B cell (primary cell): ENCODE data around the gene DMRT1. TPM values are rescaled to one million over a fixed set of nuclear protein-coding genes. Genes with fewer than 3 reads are reported as not detected.

Source experiments
- ATAC-seq: fragments of 200-7000 bp; cut with Tn5 transposase; one replicate; pipeline ENCODE4 v1.10.0; 2021; ENCODE audit warnings: low read depth, mild to moderate bottlenecking, moderate number of reproducible peaks, moderate library complexity
- CTCF ChIA-PET: fragments of 350-600 bp; sonication (Branson Sonifier 250); formaldehyde crosslinking; loops from one replicate; lab custom pipeline; 2021; ENCODE audit warnings: antibody characterized with exemption, inconsistent platforms; lab: Charles Lee
- POLR2A ChIA-PET: fragments of 350-600 bp; sonication (Branson Sonifier 250); formaldehyde crosslinking; loops from one replicate; lab custom pipeline; 2021; ENCODE audit warnings: antibody characterized with exemption; lab: Charles Lee
- DNase-seq: peaks from one replicate; pipeline ENCODE4 v3.0.0; 2013
- H2AFZ ChIP-seq: 2 replicates; pipeline ENCODE4 v1.6.1; 2012; ENCODE audit warnings: mild to moderate bottlenecking, low read depth, low read length; ENCODE audit not compliant: insufficient read depth, poor library complexity, severe bottlenecking
- H3K27ac ChIP-seq, 2 donors: 1 replicate in 1 of 2; 2 replicates in 1 of 2; pipeline ENCODE4 v1.5.1; 2012 to 2013; ENCODE audit warnings: low read length in 2 of 2, mild to moderate bottlenecking in 2 of 2, moderate library complexity in 1 of 2
- H3K27me3 ChIP-seq, 4 experiments: fragments of 200-600 bp in 1 of 4; sonication (generic) in 1 of 4; replicated peaks in 1 of 4; 1 replicate in 2 of 4; 2 replicates in 2 of 4; pipeline versions ENCODE4 v1.6.1 to v1.7.0; 2013 to 2016; ENCODE audit warnings: low read length in 3 of 4, mild to moderate bottlenecking in 2 of 4, mixed read lengths in 1 of 4, moderate library complexity in 1 of 4; ENCODE audit not compliant: insufficient read depth in 4 of 4, control insufficient read depth in 3 of 4; ENCODE audit errors: control extremely low read depth in 1 of 4
- H3K36me3 ChIP-seq, 2 experiments: replicated peaks in 1 of 2; 1 replicate in 1 of 2; 2 replicates in 1 of 2; pipeline versions ENCODE4 v1.6.1 to v1.7.1; 2013; ENCODE audit warnings: low read length in 1 of 2; ENCODE audit not compliant: insufficient read depth in 2 of 2, control insufficient read depth in 1 of 2; ENCODE audit errors: control extremely low read depth in 1 of 2, extremely low read depth in 1 of 2
- H3K4me1 ChIP-seq, 2 donors: fragments of 200-600 bp in 1 of 2; sonication (generic) in 1 of 2; 1 replicate in 1 of 2; 2 replicates in 1 of 2; pipeline versions ENCODE4 v1.5.1 to v1.6.1; 2013 to 2017; ENCODE audit warnings: low read length in 2 of 2; ENCODE audit not compliant: control insufficient read depth in 2 of 2, insufficient read depth in 2 of 2
- H3K4me2 ChIP-seq: replicated peaks from 2 replicates; pipeline ENCODE3; 2012; ENCODE audit warnings: mild to moderate bottlenecking, low read depth, low read length; ENCODE audit not compliant: poor library complexity, severe bottlenecking
- H3K4me3 ChIP-seq, 5 experiments: fragments of 200-600 bp in 1 of 5; sonication (generic) in 1 of 5; 1 replicate in 3 of 5; 2 replicates in 2 of 5; pipeline versions ENCODE4 v1.5.1 to v1.7.0; 2011 to 2016; ENCODE audit warnings: low read length in 4 of 5, mild to moderate bottlenecking in 4 of 5, low read depth in 2 of 5, control low read depth in 1 of 5, moderate library complexity in 1 of 5; ENCODE audit not compliant: insufficient read depth in 1 of 5; ENCODE audit errors: control extremely low read depth in 1 of 5, extremely low read depth in 1 of 5
- H3K79me2 ChIP-seq: fragments of 200-600 bp; sonication (generic); one replicate; pipeline ENCODE4 v1.6.0; 2016; ENCODE audit warnings: low read length; ENCODE audit not compliant: control insufficient read depth, insufficient read depth
- H3K9ac ChIP-seq: fragments of 200-600 bp; sonication (generic); 2 replicates; pipeline ENCODE4 v1.6.1; 2017; ENCODE audit warnings: mild to moderate bottlenecking, low read length, moderate library complexity
- H3K9me3 ChIP-seq, 3 donors: one replicate each; pipeline versions ENCODE4 v1.6.1 to v1.7.1; 2013; ENCODE audit warnings: low read length in 2 of 3; ENCODE audit not compliant: control insufficient read depth in 2 of 3, insufficient read depth in 1 of 3; ENCODE audit errors: control extremely low read depth in 1 of 3
- H4K20me1 ChIP-seq: 2 replicates; pipeline ENCODE4 v1.6.0; 2012; ENCODE audit warnings: mild to moderate bottlenecking, low read length; ENCODE audit not compliant: insufficient read depth, control insufficient read depth, poor library complexity, severe bottlenecking
- H3K27ac Mint-ChIP-seq: one replicate; pipeline ENCODE4 v1.8.0; 2021; ENCODE audit warnings: mixed read lengths
- H3K27me3 Mint-ChIP-seq: one replicate; pipeline ENCODE4 v1.8.0; 2021; ENCODE audit warnings: mixed read lengths
- H3K4me1 Mint-ChIP-seq: one replicate; pipeline ENCODE4 v1.8.0; 2021; ENCODE audit warnings: mixed read lengths
- H3K4me3 Mint-ChIP-seq: one replicate; pipeline ENCODE4 v1.8.0; 2021; ENCODE audit warnings: mixed read lengths
- H3K9me3 Mint-ChIP-seq: one replicate; pipeline ENCODE4 v1.8.0; 2022; ENCODE audit warnings: mixed read lengths; ENCODE audit not compliant: insufficient read depth
- CTCF ChIP-seq: fragments of 200-600 bp; IDR thresholded peaks from one replicate; pipeline ENCODE4 v1.8.0; 2022; ENCODE audit warnings: antibody characterized with exemption, mild to moderate bottlenecking
- EZH2 ChIP-seq: IDR thresholded peaks from 2 replicates; pipeline ENCODE4 v1.6.1; 2012; ENCODE audit warnings: borderline replicate concordance, low read depth, mild to moderate bottlenecking, moderate library complexity, low read length; ENCODE audit not compliant: insufficient read depth, poor library complexity, severe bottlenecking
- WGBS: methylation state at CpG from one replicate; pipeline ENCODE4 v1.1.5; 2013; ENCODE audit warnings: missing lambda C conversion rate; ENCODE audit not compliant: insufficient coverage; 5-methylcytosine and 5-hydroxymethylcytosine counted together
- intact Hi-C: fragments of 100-400 bp; cut with micrococcal nuclease; formaldehyde crosslinking; loops from one replicate; pipeline ENCODE4 v1.10.0; 2022
- polyA plus RNA-seq: library from polyadenylated mRNA; depleted of rRNA; stranded (reverse); fragments of >200 nt; gene quantifications from 2 replicates; pipeline ENCODE4 v1.2.3, GENCODE V29; 2012
- total RNA-seq, 2 donors: library from RNA; stranded (reverse); fragments of 120-200 nt in 1 of 2; gene quantifications; 1 replicate in 1 of 2; 2 replicates in 1 of 2; pipeline versions ENCODE4 v1.2.3 to v1.2.4, GENCODE V29; 2013 to 2022

DMRT1 gene
- total and polyA plus RNA-seq, 2 donors (not counting 1 experiment from before 2014, with no cell fraction given): not detected

GRCh38 chr9:935348-935965, 94.0 kb downstream of the DMRT1 start:
- no peak for TF ChIP-seq EZH2
- Histone ChIP-seq H3K4me2 (no peak overlapping the region), H3K9me3 (peaks cover 0 to 2% (median 2%) of the 10 kb centered on the region in 3 donors), H2AFZ (no peak overlapping the region), H4K20me1 (no peaks in the 10 kb centered on the region), H3K79me2 (no peaks in the 10 kb centered on the region), H3K4me3 (no peak overlapping the region), H3K27me3 (peaks cover 0 to 10% (median 7%) of the 10 kb centered on the region in 4 experiments), H3K9ac (no peak overlapping the region), H3K27ac (no peak overlapping the region), H3K36me3 (no peaks in the 10 kb centered on the region), H3K4me1 (no peaks in the 10 kb centered on the region)
- ChIA-PET CTCF (interaction anchor here (0.7 kb wide), 1 partner anchor 48 kb away, joined by 3 read pairs; no protein-coding TSS in a partner anchor), POLR2A (no interaction called here)
- intact Hi-C loops: no loop called here
- ATAC-seq (no peak), DNase-seq (no peak)
- Mint-ChIP-seq H3K27me3 (peaks cover 51% of the 10 kb centered on the region), H3K27ac (no peak overlapping the region), H3K4me3 (no peak overlapping the region), H3K4me1 (no peaks in the 10 kb centered on the region), H3K9me3 (peaks cover 4% of the 10 kb centered on the region)
- WGBS: 63% methylated on average over 1 of the region's 10 CpGs

- TF ChIP-seq EZH2 (no peak), CTCF (no peak)
- Histone ChIP-seq H3K9me3 (peaks cover 2% of the 10 kb centered on the region in 3 donors), H3K4me2 (no peak overlapping the region), H2AFZ (no peak overlapping the region), H3K4me3 (no peak overlapping the region), H4K20me1 (no peaks in the 10 kb centered on the region), H3K4me1 (no peaks in the 10 kb centered on the region), H3K27ac (no peak overlapping the region), H3K27me3 (peaks cover 0 to 9% (median 3%) of the 10 kb centered on the region in 4 experiments), H3K36me3 (no peaks in the 10 kb centered on the region), H3K79me2 (no peaks in the 10 kb centered on the region), H3K9ac (no peak overlapping the region)
- Mint-ChIP-seq H3K27me3 (peaks cover 53% of the 10 kb centered on the region), H3K4me3 (no peak overlapping the region), H3K4me1 (no peaks in the 10 kb centered on the region), H3K27ac (no peak overlapping the region), H3K9me3 (peaks cover 4% of the 10 kb centered on the region)
- intact Hi-C loops: no loop called here
- CTCF ChIA-PET: no interaction called here
- WGBS: 69% methylated on average over 3 of the region's 6 CpGs
- DNase-seq (no peak), ATAC-seq (no peak)
- POLR2A ChIA-PET: no interaction called here
Observed at GRCh38 chr9:942805-943580, 101.5 kb downstream of the DMRT1 start.
